ENCODE measurements around the gene OR52K1.

Gene OR52K1

GRCh38 chr11:4539603-4540219, 57.3 kb downstream of the OR52K1 start:
- peak; percentile 72 for TF ChIP-seq CTCF (IDR thresholded peaks at IDR 0.05; ENCODE audit: low read length, missing control alignments)
- peak; percentile 44 for DNase-seq (ENCODE audit: low read depth)
- no peak overlapping the region for H3K4me3 ChIP-seq (replicated peaks; ENCODE audit: low read depth, low read length)

DNA sequence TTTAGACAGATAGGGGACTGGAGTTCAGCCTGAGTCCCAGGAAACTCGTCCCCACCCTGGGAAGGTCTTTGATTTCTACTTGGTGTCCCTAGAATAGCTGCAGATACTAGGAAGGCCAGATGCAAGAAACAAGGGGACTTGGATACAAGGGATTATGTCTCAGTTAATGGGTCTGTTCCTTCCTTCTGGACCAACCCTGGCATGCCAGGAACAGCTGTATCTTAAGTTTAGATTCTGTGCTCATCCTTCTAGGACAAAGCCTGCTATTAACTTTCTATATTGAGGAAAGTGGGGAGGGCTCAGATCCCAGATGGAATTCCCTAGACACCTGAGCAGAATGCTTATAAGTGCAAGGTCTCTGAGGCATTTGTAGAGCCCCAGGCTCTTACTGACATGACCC, 58.6 kb downstream of the OR52K1 start:
- no peak for TF ChIP-seq CTCF (IDR thresholded peaks at IDR 0.05; ENCODE audit: low read length, missing control alignments)
- H3K4me3 ChIP-seq (replicated peaks; ENCODE audit: low read depth, low read length) = no peak overlapping the region
- no peak for DNase-seq (ENCODE audit: low read depth)
